Measurements from ENCODE around the gene FCRL6.
A peak's percentile ranks its signal among the peaks of the same experiment; 100 is the strongest.

FCRL6 gene

DNA sequence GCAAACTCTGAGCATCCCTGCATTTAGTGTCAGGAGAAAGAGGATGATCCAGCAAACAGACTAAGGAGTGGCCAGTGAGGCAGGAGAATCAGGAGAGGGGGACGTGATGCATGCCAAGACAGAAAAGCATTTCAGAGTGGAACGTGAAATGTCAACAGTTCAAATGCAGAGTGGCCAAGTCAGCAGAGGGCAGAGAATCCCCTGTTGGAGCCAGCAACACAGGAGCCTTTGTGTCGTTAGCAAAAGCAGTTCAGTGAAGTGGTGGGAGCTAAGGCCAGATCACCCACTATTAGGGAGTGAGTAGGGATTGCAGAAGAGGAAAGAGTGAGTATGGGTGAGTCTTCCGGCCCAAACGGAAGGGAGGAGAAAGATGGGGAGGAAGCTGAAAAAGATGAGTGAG is 6.6 kb upstream of the FCRL6 start:
- TF ChIP-seq, protein P1, sequence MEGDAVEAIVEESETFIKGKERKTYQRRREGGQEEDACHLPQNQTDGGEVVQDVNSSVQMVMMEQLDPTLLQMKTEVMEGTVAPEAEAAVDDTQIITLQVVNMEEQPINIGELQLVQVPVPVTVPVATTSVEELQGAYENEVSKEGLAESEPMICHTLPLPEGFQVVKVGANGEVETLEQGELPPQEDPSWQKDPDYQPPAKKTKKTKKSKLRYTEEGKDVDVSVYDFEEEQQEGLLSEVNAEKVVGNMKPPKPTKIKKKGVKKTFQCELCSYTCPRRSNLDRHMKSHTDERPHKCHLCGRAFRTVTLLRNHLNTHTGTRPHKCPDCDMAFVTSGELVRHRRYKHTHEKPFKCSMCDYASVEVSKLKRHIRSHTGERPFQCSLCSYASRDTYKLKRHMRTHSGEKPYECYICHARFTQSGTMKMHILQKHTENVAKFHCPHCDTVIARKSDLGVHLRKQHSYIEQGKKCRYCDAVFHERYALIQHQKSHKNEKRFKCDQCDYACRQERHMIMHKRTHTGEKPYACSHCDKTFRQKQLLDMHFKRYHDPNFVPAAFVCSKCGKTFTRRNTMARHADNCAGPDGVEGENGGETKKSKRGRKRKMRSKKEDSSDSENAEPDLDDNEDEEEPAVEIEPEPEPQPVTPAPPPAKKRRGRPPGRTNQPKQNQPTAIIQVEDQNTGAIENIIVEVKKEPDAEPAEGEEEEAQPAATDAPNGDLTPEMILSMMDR (IDR thresholded peaks at IDR 0.05; ENCODE audit: low read depth, low read length): no peak
- H3K4me3 ChIP-seq (ENCODE audit: low read depth, low read length): no peak overlapping the region

DNA sequence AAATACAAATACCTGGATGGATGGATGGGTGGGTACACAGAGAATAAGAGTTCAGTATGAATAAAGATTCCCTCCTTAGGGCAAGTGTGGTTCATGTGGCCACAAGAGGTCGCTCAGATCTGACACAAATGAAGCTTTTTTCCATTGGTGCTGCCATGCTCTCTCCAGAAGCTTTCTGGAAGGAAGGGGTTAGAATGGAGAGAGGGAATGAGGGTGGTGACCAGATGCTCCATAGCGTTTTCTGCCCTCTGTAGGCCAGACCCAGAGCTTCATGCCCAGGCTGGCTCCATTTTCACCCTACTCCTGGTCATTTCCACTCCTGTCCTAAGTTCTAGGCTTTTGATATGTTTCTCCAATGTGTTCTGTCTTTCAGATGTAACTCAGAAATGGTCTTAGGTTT is 3.3 kb upstream of the FCRL6 start:
- no peak overlapping the region for H3K4me3 ChIP-seq (ENCODE audit: low read depth, low read length)
- TF ChIP-seq, protein P1 (IDR thresholded peaks at IDR 0.05; ENCODE audit: low read depth, low read length): peak; percentile 64

DNA sequence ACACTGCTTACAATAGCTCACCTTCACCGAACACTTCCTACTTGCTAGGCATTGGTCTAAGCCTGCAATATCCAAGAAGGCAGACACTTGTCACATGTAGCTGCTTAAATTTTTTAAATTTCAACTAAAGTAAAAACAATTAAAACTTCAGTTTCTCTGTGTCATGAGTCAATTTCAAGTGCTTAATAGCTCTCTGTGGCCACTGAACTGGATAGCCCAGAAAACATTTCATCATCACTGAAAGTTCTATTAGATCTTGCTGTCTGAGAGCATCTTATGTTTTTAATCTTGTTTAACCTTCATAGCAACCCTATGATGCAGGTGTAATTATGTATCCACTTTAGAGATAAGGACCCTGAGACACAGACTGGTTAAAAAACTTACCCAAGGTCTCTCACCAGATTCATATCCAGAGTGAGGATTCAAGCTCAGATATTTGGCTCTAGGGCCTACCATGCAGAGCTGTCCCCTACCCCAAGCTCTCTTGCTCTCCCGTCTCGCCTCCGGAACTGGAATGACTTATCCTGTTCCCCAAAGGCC is 2.6 kb upstream of the FCRL6 start:
- H3K4me3 ChIP-seq (ENCODE audit: low read depth, low read length): no peak overlapping the region
- TF ChIP-seq, protein P1 (IDR thresholded peaks at IDR 0.05; ENCODE audit: low read depth, low read length): no peak

DNA sequence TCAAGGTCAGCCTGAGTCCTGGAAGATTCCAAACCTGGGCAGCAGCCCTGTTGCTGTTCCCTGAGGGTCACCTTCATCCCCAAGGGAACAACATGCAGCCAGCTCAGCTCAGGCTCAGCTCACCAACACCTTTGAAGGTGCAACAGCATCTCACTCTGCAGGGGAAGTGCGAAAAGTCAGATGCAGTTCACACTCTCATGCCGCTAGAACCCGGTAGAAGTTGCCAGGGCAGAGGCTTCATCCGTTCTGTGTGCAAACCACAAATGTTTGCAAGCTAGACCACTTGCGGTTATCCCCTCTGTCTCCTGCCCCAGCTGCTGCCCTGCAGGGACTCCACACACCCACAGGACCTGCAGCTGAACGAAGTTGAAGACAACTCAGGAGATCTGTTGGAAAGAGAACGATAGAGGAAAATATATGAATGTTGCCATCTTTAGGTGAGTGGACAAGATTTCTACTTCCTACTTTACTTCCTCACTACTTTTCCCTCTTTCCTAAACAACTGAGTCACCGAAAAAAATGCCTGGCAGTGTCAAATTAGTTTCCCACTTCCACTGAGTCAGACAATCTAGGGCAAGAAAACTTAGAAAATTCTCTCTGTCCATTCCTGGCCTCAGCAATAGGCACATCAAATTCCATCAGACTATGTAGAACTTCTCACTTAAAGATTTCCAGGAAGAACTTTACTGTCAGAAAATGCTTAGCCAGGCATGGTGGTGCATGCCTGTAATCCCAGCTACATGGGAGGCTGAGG is 1.8 kb upstream of the FCRL6 start:
- no peak overlapping the region for H3K4me3 ChIP-seq (ENCODE audit: low read depth, low read length)
- TF ChIP-seq, protein P1 (IDR thresholded peaks at IDR 0.05; ENCODE audit: low read depth, low read length): no peak

DNA sequence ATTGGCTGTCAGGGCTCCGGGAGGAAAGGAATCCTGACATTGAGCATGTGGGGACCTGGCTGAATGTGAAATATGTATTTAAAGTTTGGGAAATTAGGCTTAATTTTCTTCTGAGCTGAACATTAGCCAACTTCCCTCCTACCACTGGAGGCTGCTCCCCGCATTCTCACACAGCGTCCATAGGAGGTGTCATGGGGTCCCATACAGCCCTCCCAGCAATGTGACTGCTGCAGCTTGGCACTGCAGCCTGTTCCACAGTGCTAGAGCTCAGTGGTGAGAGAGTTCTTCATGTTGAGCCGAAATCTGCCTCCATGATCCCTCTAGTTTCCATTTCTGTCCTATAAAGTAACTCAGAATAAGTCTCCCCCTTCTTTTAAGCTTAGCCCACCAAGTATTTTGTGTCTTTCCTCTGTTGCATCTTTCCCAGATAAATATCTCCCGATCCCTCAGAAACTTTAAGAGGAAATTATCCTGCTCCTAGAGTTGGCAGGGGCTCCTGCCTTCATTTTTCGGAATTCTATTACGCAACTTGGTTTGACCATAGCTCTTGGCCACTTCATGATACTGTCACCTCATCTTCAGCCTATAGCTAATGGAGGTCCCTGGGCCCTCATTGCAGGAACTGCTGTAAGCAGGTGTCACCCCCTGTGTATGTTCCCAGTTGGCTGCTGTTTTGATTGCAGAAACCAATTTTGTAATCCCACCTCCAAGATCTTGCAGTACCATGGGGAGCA is 2.0 kb downstream of the FCRL6 start:
- TF ChIP-seq, protein P1 (IDR thresholded peaks at IDR 0.05; ENCODE audit: low read depth, low read length): no peak
- no peak overlapping the region for H3K4me3 ChIP-seq (ENCODE audit: low read depth, low read length)

DNA sequence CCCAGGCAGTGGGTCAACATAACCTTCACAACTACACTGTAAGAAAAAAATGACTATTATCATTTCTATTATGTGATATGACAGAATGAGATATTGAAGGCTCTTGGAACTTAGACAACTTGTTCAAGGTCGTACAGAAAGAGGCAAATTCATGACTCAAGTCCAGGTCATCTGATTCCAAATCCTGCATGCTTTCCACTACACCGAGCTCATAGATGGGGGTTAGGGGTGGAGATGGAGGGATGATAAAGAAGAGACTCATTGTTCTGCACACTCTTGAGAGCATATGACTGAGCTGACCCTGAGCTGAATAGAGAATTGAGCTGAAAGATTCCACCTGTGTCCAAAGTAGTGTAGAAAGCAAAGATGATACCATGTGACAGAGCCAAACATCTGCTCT is 2.8 kb downstream of the FCRL6 start:
- TF ChIP-seq, protein P1 (IDR thresholded peaks at IDR 0.05; ENCODE audit: low read depth, low read length): no peak
- no peak overlapping the region for H3K4me3 ChIP-seq (ENCODE audit: low read depth, low read length)

DNA sequence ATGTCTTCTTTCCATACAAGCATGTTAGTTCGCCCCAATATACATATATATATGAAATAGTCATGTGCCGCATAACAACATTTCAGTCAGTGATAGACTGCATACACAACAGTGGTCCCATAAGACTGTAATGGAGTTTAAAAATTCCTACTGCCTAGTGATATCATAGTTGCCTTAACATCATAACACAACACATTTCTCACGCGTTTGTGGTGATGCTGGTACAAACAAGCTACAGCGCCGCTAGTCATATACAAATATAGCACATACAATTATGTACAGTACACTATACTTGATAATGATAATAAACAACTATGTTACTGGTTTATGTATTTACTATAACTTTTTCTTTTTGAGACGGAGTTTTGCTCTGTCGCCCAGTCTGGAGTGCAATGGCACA is 13.8 kb downstream of the FCRL6 start:
- TF ChIP-seq, protein P1 (IDR thresholded peaks at IDR 0.05; ENCODE audit: low read depth, low read length): no peak
- H3K4me3 ChIP-seq (ENCODE audit: low read depth, low read length): no peak overlapping the region

Data from WI38 (cell line).